ENCODE results near the gene OR2T8.

GRCh38 chr1:247904122-247904521 lies 15.9 kb upstream of the OR2T8 start:
- no peak for TF ChIP-seq ZNF274 (IDR thresholded peaks at IDR 0.05; ENCODE audit: borderline replicate concordance, extremely low read depth, low read length)
- TF ChIP-seq POLR2A (IDR thresholded peaks at IDR 0.05; ENCODE audit: control extremely low read depth in 1 of 2, low read depth in 2 of 2, low read length in 2 of 2) = no peak
- no peak for TF ChIP-seq KDM5A (IDR thresholded peaks at IDR 0.05; ENCODE audit: low read length)
- no peak for TF ChIP-seq CTCF (IDR thresholded peaks at IDR 0.05; ENCODE audit: control extremely low read depth in 1 of 3, insufficient read depth in 1 of 3, low read depth in 1 of 3, low read length in 3 of 3)
- no peak for TF ChIP-seq EZH2 (IDR thresholded peaks at IDR 0.05; ENCODE audit: low read depth, low read length, severe bottlenecking)
- no peak for TF ChIP-seq CHD2 (IDR thresholded peaks at IDR 0.05; ENCODE audit: low read length)
- no peak for TF ChIP-seq TAF1 (IDR thresholded peaks at IDR 0.05; ENCODE audit: low read depth, low read length)
- TF ChIP-seq CREB1 (IDR thresholded peaks at IDR 0.05) = no peak
- TF ChIP-seq ATF3 (IDR thresholded peaks at IDR 0.05; ENCODE audit: insufficient read depth, low read depth, low read length) = no peak
- no peak for TF ChIP-seq EP300 (IDR thresholded peaks at IDR 0.05; ENCODE audit: borderline replicate concordance in 1 of 2, low read depth in 2 of 2, low read length in 2 of 2)
- TF ChIP-seq YY1 (IDR thresholded peaks at IDR 0.05; ENCODE audit: low read depth, low read length) = no peak
- no peak for TF ChIP-seq SAP30 (IDR thresholded peaks at IDR 0.05; ENCODE audit: insufficient read depth, insufficient replicate concordance, low read length)
- TF ChIP-seq CEBPB (IDR thresholded peaks at IDR 0.05; ENCODE audit: low read depth, low read length) = no peak

Measured in H1 (cell line).